ENCODE measurements around the gene SCP2D1.

GRCh38 chr20:18858816-18859215, 45.2 kb downstream of the SCP2D1 start:
- TF ChIP-seq REST (IDR thresholded peaks at IDR 0.05; ENCODE audit: low read depth, low read length), result no peak
- no peak for TF ChIP-seq MXI1 (IDR thresholded peaks at IDR 0.05; ENCODE audit: low read depth, low read length)
- no peak for TF ChIP-seq CTCF (IDR thresholded peaks at IDR 0.05)
- TF ChIP-seq, protein P1, sequence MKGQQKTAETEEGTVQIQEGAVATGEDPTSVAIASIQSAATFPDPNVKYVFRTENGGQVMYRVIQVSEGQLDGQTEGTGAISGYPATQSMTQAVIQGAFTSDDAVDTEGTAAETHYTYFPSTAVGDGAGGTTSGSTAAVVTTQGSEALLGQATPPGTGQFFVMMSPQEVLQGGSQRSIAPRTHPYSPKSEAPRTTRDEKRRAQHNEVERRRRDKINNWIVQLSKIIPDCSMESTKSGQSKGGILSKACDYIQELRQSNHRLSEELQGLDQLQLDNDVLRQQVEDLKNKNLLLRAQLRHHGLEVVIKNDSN (IDR thresholded peaks at IDR 0.05; ENCODE audit: borderline replicate concordance, low read depth), result no peak
- TF ChIP-seq JUND (IDR thresholded peaks at IDR 0.05), result no peak
- no peak for TF ChIP-seq TAF1 (IDR thresholded peaks at IDR 0.05; ENCODE audit: borderline replicate concordance, low read depth, low read length)
- TF ChIP-seq SMC3 (IDR thresholded peaks at IDR 0.05; ENCODE audit: low read depth, low read length), result no peak
- TF ChIP-seq MEF2A (IDR thresholded peaks at IDR 0.05; ENCODE audit: borderline replicate concordance, low read depth), result no peak
- TF ChIP-seq, protein P2, sequence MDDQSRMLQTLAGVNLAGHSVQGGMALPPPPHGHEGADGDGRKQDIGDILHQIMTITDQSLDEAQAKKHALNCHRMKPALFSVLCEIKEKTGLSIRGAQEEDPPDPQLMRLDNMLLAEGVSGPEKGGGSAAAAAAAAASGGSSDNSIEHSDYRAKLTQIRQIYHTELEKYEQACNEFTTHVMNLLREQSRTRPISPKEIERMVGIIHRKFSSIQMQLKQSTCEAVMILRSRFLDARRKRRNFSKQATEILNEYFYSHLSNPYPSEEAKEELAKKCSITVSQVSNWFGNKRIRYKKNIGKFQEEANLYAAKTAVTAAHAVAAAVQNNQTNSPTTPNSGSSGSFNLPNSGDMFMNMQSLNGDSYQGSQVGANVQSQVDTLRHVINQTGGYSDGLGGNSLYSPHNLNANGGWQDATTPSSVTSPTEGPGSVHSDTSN (IDR thresholded peaks at IDR 0.05), result no peak
- no peak for TF ChIP-seq RAD21 (IDR thresholded peaks at IDR 0.05; ENCODE audit: low read length)
- TF ChIP-seq, protein P3, sequence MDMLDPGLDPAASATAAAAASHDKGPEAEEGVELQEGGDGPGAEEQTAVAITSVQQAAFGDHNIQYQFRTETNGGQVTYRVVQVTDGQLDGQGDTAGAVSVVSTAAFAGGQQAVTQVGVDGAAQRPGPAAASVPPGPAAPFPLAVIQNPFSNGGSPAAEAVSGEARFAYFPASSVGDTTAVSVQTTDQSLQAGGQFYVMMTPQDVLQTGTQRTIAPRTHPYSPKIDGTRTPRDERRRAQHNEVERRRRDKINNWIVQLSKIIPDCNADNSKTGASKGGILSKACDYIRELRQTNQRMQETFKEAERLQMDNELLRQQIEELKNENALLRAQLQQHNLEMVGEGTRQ (IDR thresholded peaks at IDR 0.05; ENCODE audit: borderline replicate concordance, low read depth, low read length), result no peak
